HG02623 (cell line): ENCODE data around the gene STRBP.

Experiments used
- ATAC-seq: cut with Tn5 transposase; IDR thresholded peaks from one replicate; pipeline ENCODE4 v1.9.1; 2021; ENCODE audit warnings: moderate library complexity; ENCODE audit not compliant: unreplicated experiment

The STRBP gene

DNA sequence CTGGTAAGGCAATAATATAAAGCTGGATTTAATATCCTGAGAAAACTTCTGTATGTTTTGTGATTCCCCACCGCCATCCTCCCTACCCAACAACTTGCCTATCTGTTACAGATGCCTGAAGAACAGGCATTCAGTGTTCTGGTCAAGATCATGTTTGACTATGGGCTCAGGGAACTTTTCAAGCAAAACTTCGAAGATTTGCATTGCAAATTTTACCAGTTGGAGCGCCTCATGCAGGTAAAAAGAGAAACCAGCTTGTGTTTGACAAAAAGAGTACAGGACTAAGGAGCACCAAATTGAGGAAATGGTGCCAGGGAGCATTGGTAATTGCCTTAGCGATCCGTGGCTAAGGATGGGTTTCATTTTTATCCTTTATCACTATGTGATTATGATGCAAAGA, 194.9 kb downstream of the STRBP start:
- no peak for ATAC-seq

DNA sequence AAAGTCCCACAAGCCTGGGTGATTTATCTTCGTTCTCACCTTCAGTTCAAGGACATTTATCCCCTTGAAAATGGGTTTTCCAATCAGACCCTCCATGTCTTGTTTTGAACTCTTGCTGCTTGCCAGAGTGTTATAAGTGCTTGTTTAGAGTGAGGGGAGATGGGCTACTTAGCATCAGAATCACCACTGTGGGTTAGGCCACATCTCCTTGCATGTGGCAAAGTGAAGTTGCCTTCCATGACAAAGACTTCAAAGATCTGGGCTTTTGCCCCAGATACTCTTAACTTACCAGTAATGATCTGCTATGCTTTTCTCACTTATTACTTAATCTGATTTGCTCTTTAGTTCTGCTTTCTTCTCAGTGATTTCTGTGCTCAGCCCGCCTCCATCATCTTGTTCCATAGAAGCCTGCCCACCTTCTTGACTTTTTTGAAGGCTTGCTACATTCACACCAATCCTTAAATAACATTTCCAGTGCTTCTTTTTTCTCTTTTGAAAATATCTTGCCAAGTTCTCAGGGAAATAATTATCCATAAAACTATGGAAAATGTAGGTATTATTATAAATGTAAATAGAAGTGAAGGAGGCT, 195.9 kb downstream of the STRBP start:
- no peak for ATAC-seq
